HG03045 (cell line): Measurements from ENCODE around the gene RNF10.
A peak's percentile ranks its signal among the peaks of the same experiment; 100 is the strongest.
"Not testable (repeated sequence)": the region's sequence is repeated elsewhere in the genome, so short reads cannot be mapped to it uniquely, and the experiment has no call there.

Experiments
- ATAC-seq: cut with Tn5 transposase; IDR thresholded peaks from one replicate; pipeline ENCODE4 v1.9.1; 2021; ENCODE audit warnings: mild to moderate bottlenecking, moderate library complexity; ENCODE audit not compliant: unreplicated experiment

Gene RNF10

DNA sequence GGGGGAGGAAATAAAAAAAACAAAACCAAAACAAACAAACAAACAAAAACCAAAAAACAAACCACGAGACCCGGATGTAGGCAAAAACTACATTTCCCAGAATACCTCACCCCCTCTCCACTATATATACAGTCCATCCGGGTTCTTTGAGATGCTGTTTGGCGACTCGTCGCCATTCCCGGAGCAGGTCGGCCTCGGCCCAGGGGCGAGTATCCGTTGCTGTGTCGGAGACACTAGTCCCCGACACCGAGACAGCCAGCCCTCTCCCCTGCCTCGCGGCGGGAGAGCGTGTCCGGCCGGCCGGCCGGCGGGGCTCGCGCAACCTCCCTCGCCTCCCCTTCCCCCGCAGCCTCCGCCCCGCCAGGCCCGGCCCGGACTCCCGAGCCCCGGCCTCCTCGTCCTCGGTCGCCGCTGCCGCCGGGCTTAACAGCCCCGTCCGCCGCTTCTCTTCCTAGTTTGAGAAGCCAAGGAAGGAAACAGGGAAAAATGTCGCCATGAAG lies at the start of gene RNF10:
TSS of gene RNF10 (plus strand) at position 154 of the 500 bp plus-strand sequence. CDS start 456 bp downstream, outside the sequence.
- ATAC-seq, result peak; percentile 65

DNA sequence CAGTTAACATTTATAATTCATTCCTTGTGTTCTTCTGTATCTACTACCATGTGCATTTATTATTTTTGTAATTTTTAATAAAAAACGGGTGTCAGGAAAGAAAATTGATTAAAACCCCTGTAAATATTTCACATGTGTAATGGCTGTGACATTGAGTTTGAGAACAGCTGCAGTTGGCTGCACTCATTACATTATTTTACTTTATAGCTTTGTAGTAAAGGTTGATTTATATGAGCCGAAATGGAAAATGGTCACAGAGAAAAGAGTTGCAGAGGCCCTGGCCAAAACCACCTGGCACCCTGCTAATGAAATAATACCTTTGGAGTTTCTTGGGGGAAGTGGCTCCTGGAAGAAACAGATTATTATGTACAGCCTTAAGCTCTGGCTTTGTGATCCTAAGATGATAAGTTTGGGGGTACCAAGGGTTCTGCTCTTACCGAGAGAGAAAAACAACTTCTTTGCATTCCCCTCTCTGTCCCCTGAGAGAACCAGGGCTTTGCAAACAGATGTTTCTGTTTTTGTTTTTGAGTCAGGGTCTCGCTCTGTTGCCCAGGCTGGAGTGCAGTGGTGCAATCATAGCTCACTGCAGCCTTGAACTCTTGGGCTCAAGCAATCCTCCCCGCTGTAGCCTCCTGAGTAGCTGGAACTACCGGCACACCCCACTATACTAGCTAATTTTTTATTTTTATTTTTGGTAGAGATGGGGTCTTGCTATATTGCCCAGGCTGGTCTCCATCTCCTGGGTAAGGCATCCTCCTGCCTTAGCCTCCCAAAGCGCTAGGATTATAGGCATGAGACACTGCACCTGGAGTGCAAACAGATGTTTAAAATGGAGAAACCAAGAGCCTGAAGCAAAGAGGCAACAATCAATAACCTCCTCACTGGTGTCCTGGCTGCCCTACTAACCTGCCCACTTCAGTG lies 47.9 kb upstream of the RNF10 start:
- ATAC-seq, result no peak

DNA sequence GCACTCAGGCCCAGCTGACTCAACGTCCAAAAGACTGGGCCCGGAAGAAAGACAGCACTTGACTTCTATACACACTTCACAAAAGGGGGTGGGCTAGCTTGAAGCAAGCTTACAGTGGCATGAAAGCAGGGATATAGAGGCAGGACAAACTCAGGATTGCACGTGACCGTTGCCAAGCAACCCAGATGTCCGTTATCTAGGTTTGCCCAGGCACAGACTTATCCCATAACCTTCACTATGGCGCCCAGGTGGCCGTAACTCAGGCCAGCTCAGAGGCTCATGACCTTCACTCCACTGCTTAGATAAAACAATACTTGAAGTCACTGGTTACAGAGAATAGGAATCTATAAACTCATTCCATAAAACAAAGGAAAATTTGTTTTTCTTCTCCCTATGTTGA lies 46.6 kb upstream of the RNF10 start:
- not testable (repeated sequence) for ATAC-seq

DNA sequence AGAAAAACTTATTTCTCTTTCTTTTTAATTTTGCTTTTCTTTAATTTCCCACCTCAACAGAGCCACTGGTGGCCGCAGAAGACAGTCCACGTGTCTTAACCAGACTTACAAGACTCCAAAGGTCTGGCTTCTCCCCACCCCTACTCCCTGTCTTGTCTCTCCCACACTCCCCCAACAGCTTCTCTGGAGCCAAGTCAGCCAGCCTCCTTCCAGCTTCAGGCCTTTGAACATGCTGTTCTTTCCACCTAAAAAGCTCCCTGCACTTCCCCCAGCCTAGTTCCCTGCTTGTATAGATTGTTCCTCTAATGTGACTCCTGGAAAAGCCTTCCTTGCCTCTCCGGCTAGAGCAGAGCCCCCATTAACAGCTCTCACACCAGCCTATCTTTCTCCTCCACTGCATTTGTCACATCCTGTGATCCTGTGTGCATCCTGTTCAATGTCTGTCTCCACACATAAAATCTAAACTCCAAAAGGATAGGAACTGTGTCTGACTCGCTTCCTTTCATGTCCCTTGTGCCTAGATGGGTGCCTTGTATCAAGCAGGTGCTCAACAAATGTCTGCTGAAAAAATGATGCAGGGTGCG lies 46.0 kb upstream of the RNF10 start:
- no peak for ATAC-seq

DNA sequence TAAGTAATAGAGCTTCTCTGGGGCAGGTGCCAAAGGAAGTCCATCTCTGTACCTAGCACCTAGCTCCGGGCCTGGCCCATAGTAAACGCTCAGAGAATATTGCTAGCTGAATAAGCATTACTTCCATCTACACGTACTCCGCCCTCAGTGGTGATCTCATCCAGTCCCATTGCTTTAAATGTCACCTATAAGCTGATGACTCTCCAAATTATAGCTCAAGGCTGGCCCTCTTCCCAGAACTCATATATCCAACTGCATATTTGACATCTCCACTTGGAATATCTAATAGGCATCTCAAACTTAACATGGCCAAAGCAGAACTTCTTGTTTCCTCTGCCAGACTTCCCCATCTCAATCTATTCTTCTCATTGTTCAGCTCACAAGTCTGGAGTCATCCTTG lies 45.1 kb upstream of the RNF10 start:
- no peak for ATAC-seq

DNA sequence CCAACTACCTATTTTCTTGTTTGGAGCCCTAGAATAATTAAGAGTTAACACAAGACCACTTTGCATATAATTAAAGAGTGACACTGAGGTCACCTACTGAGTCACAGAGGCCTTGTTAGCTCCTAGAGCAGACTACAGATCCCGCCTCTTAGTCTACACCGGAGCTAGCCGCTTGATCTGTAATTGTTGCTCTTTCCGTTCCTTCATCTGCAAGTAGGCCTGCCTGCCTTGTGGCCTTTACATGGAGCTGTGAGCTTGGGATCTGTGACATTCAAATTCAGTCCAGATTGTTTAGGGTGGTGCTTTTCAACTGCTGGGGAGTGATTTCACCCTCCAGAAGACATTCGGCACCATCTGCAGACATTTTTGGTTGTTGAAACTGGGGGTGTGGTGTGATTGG lies 43.8 kb upstream of the RNF10 start:
- ATAC-seq, result no peak

DNA sequence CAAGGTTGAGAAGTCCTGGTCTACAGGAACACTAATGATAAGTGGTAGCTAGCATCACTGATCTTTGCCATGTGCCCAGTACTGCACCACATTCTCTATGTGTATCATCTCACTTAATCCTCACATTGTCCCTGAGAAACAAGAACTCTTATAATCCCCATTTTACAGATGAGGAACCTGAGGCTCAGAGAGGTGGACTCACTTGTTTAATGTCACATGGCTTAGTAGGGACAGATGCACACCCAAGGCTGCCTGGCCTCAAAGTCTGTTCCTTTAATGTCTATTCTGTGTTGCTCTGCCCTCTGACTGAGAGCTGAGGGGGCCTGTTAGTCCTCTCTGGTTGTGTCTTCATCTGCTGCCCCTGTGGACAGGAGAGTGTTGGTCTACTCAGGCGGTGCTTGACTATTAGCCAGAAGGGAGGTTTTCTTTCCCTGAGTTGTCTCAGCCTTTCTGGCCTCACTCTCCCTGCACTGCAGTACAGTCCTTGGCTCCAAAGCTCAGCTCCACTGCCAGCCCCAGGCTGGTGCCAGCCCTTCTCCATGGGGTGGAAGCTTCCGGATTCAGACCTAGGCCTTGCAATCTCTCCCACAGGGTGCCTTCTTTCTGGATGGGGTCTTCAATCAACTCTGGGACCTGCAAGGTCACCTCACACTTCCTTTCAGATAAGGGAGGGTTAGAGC lies 43.2 kb upstream of the RNF10 start:
- ATAC-seq, result no peak

DNA sequence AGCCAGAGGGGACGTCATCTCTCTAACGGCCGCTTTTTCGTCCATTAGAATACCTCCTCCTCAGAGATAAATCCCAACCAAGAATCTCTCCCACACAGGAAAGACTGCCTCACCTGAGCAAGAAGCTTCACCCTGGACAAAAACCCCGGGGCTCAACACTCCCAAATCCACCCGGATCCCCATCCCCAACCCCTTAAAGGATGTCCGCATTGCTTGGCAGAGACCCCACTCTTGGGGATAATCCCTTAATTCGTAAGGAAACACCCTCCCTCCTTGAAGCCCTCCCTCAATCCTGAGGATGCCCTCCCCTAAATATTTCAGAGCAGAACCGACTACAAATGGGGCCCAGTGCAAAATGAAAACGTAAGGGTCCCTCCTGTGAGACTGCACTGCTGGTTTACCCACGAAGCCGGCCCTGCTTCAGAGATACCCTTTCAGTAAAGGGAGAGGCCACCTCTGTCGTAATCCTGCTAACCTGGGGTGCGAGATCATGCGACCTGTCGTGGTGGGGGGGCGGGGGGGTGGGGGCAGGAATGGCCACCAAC lies 38.9 kb upstream of the RNF10 start:
- no peak for ATAC-seq

DNA sequence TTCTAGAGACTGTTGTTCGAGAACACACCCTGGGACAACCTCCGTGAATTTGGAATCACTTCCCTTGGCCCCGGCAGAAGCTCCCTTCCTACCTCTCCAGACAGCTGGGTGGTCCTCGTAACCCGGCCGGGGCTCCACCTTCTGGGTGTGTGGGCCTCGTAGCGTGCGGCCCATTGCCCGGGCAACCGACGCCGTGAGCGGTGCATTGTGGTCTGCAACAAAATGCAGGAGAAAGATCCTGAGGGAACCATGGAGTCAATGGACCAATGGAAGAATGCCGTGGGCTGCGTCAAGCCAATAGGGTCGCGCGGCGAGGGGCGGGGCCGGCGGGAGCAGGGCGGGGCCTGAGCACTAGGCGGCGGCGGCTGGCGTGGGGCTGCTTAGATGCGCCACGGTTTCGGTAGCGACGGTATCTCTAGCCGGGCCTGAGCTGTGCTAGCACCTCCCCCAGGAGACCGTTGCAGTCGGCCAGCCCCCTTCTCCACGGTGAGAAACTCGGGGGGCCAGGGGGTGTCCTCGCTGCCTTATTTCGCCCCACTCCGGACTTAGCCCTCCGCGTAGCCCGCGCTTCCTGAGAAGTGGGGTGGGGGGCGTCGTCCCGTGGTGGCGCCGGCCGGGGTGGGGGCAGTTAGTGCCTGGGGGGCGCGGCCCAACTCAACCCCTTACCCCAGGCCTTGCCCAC lies 38.3 kb upstream of the RNF10 start, which contains the start of gene DYNLL1:
TSS of gene DYNLL1 (plus strand) at position 383 of the 682 bp plus-strand sequence. CDS start 309 bp downstream, outside the sequence.
- ATAC-seq, result peak; percentile 90

DNA sequence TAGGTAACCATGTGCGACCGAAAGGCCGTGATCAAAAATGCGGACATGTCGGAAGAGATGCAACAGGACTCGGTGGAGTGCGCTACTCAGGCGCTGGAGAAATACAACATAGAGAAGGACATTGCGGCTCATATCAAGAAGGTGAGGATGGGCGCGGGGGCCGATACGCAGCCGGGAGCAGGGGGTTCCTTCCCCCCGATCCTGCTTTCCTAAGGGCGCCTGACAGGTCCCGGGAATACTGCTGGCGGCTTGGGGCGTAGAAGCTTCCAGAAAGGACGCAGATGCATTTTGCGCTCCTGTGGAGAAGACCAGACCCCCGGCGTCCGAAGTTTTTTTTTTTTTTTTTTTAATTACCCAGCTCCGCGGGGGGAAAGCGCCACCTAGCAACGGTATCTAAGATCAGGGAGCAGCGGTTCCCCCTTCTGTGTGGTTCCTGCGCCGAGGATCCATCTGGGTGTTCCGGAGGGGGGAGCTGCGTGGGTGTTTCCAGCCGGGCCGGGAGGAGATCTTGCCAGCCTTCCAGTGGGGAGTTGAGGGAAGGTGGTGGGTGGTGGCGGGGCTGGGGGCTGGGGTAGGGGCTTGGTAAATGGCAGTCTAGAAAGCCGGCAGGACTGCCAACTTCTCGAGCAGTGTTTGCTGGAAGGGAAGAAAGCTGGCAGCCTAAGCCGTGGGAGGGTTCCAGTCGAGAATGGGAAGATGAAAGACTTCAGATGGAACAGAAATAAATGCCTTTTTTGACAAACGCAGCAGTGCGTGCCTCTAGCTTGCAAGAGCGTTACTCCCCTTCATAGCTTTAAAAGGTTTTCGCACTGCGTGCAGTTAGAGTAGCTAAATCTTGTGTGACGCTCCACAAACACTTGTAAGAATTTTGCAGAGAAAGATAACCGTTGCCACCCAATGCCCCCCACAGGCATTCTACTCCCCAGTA lies 37.5 kb upstream of the RNF10 start:
- ATAC-seq, result peak; percentile 1

DNA sequence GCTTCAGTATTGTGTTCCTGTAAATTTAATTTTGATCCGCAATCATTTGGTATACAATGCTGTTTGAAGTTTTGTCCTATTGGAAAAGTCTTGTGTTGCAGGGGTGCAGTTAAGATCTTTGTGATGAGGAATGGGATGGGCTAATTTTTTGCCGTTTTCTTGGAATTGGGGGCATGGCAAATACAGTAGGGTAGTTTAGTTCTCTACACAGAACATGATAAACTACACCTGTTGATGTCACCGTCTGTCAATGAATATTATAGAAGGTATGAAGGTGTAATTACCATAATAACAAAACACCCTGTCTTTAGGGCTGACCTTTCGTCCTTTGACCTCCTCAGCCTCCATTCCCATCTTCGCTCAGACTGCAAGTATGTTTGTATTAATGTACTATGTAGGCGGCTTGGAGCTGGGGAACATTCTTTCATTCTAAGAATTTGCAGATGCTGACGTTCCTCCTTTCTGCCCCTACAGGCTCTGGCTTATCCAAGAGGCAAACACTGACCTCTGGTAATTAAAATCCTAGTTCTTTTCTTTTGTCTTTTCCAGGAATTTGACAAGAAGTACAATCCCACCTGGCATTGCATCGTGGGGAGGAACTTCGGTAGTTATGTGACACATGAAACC lies 36.5 kb upstream of the RNF10 start:
- ATAC-seq, result no peak

DNA sequence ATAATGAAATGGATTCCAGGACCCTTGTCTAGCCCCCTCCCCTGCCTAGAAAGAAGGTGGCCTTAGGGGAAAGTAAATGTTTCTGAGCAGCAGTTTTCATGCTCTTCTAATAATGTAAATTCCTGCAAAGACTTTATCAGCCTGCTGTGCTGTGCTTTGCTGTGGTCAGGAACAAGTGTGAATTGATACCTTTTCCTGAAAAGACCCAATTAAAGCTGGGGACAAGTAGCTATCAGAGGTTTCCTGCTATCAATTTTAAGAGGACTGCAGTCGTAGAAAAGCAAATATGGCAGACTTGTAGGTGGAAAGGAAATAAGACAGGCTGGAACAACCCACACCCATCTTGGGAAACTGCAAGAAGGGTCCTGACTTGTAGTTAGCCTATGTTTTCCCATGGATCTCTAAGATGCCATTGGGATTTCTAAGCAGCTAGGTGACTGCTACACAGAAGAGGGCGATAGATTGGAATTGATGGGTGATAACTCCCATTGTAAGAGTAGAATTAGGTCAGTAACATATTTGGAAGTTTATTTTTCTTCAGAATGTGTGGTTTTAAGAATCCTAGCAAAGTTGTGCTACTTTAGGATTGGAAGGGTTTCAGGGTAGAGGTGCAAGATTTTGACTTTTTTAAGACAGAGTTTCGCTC lies 35.2 kb upstream of the RNF10 start:
- ATAC-seq, result no peak

DNA sequence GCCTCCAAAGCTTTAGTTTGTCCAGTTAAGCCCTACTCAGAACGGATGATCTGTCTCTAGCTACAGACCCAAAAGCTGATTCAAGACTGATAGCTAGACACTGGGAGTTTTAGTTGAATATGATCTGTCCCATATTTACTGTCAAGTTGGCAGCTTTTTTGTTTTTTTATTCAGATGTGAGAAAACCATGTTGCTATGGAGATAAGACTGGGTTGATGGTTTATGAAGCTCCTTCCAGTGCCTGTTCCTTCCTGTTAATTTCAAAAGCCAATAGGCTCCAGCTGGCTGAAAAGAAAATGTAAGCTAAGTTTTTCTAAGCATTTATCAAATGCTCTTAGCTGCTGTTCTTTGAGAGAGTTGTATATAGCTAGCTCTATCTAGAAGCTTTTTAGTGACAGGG lies 33.6 kb upstream of the RNF10 start:
- no peak for ATAC-seq

DNA sequence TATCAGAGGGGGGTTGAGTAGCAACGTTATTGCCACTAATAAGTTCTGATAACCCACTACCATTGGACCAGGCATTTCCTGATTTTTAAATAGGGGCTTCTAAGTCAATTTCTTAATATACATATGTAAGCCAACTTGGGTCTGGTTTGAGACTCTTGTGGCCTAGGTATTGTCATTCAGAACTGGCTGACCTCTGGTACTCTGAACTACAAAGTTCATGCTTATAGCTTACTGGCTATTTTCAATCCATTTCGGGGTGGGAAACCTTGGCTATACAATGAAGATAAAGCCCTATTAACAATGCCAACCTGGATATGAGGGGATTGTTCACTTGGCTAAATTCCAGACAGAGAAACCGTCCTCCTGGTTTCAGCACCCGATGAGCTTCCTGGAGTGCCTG lies 29.6 kb upstream of the RNF10 start:
- no peak for ATAC-seq

DNA sequence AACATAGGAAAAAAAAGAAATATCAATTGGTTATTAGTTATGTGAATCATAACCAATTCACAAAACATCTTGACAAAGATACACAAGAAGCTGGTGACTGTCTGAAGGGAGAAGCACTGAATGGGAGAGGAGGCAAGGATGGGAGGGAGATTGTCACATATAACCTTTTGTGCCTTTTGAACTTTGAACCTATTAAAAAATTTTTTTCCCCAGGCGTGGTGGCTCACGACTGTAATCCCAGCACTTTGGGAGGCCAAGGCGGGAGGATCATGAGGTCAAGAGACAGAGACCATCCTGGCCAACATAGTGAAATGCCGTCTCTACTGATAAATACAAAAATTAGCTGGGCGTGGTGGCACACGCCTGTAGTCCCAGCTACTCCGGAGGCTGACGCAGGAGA lies 25.6 kb upstream of the RNF10 start:
- ATAC-seq, result no peak

DNA sequence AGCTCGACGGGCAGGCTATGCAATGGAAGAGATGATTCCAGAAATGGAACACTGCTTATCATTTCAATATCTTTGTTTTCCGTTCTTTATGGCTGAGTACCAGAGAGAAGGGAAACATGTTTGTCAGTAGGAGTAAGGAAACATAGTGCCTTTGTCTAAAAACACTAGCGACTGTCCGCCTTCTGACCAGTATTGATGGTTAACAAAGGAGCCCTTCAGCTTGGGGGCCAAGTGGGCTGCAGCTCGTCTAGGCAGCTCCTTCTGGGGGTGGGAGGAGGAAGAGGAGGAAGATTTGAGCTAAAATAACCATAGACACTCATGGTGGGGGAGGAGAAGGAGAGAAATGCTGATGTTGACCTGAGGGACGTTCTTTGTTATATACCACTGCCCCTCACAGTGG lies 20.2 kb upstream of the RNF10 start:
- ATAC-seq, result no peak

DNA sequence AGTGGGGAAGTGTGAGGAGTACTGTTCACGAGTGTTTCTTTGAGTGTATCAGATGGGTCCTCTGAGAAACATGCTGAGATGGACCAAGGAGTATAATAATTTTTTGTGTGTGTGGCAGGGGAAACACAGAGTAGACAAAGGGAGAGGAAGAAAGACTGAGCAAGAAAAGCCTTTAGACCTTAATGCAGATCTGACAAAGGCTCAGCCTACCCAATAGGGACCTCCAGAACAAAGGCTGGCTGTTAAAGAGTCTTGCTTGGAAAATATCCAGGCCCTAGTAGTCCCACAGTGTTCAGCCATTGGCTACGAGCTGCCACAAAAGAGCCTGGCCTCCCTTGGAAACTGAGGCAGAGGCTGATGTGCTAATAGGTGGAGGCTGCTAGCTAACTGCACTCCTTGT lies 18.7 kb upstream of the RNF10 start:
- no peak for ATAC-seq

DNA sequence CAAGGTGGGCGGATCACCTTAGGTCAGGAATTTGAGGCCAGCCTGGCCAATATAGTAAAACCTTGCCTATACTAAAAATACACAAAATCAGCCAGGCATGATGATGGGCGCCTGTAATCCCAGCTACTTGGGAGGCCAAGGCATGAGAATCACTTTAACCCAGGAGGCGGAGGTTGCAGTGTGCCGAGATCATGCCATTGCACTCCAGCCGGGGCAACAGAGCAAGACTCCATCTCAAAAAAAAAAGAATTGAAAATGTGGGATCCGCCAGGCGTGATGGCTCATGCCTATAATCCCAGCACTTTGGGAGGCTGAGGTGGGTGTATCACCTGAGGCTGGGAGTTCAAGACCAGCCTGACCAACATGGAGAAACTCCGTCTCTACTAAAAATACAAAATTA lies 14.8 kb upstream of the RNF10 start:
- ATAC-seq, result not testable (repeated sequence)

DNA sequence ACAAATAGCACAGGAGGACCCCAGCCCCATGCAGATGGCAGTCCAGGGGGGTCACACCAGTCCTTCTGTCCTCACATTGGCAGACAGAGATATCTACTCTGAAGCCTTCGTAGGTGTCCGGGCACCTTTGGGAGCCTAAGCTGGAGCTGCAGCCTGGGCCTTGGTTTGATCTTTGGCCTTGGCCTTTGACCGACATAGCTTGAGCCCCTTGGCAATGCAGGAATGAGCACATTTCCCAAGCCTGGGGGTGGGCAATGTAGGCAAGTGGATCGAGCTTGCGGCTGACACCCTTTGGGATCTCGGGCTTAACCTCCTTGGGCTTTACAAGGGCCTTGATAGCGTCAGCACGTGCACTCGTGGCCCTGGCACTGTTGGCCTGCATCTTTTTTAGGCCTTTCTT lies 11.6 kb upstream of the RNF10 start:
- no peak for ATAC-seq
